ENCODE data around the gene RAPGEF2.

RAPGEF2 gene

DNA sequence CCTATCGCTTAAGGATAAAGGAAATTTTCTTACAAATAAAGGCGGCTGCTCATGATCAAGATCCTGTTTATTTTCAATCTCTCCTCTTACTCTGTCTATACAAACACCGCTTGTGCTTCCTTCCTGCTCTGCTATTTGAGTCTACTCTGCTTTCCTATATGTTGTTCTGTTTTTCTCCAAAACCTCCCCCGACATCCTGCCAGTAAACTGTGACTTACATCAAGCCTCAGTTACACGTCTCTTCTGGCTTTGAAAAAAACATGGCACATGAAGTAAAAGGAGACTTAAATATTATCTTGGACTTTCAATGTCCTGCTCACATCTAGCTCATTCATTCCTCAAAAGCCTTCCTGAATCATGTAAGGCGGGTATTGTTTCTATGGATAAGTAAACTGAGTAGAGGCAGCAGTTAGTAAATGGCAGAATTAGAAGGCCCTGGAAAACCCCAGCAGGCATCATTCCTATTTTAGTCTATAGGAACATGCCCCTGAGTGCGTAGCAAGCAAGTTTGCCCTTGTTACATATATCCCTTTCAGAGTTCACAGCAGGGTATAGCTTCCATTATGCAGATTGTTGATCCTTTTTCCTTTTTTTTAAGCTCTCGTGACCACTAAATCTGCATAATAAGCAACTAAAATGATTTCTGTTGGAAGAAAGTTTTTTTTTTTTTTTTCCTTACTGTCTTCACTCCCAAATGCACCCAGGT is 280.1 kb downstream of the RAPGEF2 start:
- no peak for DNase-seq

DNA sequence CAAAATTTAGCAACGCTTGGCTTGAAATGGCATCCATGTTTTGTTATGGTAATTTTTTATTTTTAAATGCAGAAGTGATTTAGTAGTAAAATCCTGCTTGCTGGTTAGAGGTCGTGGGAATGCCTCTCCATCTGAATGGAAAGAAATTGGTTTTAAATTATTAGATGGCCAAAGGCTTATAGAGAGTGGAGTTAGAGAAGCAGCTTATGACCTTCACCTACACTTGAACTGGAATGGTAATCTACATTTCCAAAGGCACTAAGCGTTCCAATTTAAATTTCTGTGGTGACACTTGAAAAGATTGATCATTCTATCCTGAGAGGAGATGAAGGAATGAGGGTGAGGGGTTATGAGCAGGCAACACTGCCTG is 280.7 kb downstream of the RAPGEF2 start:
- DNase-seq = no peak

DNA sequence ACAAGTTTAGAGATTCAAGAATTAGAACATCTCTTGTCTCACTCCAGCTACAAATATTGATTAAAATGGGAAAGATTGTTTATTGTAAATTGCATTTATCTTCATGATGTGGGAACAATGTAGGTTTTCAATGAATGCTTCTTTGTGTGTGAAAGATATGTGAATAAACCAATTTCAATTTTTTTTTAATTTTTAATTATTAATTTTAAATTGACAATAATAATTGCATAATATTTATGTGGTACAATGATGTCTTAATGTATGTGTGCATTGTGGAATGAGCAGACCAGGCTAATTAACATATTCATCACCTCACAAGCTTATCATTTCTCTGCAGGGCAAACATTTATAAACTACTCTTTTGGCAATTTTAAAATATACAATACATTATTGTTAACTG is 281.1 kb downstream of the RAPGEF2 start:
- no peak for DNase-seq

DNA sequence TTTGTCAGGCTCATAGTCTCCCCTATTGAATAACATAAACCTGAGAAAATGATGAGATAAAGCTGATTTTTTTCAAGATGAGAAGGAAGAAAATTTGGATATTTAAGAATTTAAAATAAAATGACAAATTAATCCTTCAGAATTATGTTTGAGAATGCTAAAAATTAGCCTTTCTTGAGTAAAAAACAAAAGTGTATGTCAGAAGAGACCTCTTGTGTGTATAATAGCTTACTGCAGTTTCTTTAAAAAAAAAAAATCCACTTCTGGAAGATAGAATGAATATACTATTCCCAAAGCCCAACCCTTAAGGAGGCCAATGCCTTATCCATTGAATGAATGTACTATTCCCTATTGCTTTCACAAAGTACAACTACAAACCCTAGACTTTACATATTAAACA is 281.8 kb downstream of the RAPGEF2 start:
- DNase-seq = no peak

DNA sequence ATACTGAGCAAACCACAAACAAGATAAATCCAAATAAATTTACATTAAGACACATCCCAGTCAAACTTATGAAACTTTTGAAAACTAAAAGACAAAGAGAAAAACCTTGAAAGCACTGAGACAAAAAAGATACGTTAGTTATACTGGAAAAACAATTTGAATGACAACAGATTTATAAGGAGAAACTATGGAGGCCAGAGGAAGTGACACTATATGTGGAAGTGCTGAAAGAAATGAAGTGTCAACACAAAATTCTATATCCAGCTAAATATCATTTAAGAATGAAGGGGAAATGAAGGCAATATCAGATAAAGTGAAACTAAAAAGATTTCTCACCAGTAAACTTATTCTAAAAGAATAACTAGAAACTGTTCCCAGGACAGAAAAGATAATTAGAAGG is 283.7 kb downstream of the RAPGEF2 start:
- DNase-seq = no peak

DNA sequence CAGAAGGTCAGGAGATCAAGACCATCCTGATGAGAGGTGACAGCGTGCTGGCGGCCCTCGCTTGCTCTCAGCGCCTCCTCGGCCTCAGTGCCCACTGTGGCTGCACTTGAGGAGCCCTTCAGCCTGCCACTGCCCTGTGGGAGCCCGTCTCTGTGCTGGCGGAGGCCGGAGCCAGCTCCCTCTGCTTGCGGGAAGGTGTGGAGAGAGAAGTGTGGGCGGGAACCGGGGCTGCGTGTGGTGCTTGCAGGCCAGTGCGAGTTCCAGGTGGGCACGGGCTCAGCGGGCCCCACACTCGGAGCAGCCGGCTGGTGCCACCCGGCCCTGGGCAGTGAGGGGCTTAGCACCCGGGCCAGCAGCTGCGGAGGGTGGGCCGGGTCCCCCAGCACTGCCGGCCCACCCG is 286.9 kb downstream of the RAPGEF2 start:
- DNase-seq = no peak

DNA sequence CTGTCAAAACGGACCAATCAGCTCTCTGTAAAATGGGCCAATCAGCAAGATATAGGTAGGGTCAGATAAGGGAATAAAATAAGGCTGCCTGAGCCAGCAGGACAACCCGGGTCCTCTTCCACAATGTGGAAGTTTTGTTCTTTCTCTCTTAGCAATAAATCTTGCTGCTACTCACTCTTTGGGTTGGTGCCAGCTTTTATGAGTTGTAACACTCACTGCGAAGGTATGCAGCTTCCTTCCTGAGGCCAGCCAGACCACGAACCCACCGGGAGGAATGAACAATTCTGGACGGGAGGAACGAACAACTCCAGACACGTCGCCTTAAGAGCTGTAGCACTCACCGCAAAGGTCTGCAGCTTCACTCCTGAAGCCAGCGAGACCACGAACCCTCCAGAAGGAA is 287.8 kb downstream of the RAPGEF2 start:
- DNase-seq = no peak

DNA sequence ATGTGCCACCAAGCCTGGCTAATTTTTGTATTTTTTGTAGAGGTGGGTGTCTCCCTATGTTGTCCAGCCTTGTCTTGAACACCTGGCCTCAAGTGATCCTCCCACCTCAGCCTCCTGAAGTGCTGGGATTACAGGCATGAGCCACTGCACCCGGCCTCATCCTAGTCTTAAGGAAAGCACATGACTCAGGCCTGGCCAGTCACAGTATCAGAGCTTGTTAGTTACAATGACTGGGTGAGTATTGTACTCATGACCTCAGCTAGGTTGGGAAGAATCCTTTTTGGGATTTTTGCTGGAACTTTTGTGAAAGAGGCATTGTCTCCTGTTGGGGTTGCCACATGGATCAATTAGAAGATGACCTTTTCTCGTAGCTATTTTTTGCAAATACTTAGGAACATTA is 292.8 kb downstream of the RAPGEF2 start:
- DNase-seq = no peak

DNA sequence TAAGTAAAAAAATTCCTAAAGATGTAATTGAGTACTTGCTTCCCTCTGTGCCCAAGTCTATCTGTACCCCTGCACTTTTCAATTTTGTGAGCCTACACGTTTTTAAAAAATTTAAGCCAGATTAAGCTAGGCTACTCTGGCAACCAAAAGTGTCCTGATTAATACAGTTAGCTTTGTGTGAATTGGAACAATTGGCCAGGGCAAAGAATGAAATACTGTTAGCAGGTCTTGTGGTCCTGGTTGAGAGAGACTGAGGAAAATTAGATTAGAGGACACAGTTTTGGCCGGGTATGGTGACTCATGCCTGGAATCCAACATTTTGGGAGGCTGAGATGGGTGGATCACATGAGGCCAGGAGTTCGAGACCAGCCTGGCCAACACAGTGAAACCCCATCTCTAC is 293.3 kb downstream of the RAPGEF2 start:
- no peak for DNase-seq

DNA sequence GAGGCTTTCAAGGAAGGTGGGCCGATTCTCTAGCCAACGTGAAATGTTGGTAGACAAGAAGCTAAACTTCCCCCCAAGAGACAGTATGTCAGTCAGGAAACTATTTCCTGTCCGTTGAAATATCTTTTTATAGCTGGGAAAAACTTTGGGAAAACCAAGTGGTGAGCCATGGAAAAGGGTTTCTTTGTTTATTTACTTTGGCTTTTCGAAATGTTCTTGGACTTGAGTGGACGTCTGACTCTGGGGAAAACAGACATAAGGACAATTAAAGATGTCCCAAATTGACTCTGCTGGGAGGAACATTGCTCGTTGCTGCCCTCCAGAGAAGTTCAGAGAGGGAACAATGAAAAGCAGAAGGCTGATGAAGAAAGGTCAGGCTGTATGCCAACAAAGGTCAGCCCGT is 295.4 kb downstream of the RAPGEF2 start:
- DNase-seq = no peak

DNA sequence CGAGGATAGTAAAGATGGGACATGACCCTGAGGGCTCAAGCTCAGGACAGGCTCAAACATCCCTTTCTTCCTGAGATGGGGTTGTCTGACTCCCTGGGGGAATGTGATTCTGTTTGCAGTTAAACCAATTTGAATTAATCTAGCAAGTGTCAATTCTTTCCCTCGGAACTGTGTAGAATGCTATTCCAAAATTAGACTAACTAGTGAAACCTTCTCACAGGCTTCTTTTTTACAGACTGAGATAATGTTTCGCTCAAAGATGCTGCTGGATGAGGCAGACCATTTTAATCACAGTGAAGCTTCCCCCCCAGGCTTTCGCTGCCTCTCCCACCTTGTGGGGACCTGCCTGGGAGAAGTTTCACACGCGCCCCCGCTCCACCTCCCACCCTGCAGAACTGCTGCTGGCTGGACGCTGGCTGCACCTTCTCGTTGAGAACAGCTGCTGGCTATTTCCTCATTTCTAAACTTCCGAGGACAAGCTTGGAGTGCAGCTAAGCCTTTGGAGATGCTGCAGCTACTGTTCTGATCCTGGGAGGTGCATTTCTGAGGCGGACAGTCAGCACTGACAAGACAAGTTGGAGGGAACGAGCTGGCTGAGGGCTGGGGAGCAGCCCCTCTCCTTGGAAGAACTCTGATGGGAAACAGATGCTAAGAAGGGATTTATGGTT is 297.8 kb downstream of the RAPGEF2 start:
- no peak for DNase-seq

DNA sequence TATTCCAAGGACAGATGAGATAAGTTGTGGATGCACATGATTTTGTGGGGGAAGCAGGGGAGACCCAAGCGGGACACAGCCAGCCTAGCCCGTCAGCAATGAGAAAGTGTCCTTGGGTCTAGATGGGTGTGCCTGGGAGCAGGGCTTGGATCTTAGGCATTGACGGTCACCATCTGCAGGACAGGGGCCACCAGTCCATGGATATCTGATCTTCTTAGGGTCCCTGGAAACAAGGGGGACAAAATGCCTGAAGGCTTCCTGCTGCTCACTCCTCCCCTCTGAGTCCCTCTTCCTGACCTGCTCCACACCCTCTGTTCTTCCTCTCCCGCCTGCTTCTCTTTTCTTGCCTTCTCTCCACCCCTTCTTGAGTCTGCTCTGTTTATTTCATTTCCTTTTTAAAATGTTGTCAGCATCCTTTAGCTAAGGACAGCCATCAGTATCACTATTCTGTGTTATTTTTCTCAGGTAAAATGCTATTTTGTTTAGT is 298.4 kb downstream of the RAPGEF2 start:
- no peak for DNase-seq

DNA sequence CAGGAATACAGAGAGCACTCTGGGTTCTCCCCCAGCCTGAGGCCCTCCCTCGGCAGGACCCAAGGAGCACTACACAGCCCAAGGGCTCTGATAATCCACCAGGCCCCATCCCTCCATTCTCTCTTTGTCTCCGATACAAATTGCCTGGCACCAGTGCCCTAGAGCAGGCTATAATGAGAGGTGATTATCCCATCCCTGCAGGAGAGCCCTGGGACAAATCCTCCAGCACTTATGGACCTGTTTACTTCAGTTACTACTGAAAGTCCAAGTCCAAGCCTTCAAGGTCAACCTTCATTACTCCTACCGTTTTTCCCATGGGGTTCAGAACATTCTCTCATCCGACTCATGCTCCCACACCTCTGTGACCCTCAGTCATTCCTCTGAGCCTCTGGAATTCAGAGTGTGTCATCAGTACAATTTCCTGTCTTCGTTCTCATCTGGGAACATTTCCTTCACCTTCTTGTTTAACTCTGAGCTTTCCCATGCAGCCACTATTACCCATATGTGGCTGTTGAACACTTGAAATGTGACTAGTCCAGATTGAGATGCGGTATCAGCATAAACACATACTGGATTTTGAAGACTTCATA is 299.0 kb downstream of the RAPGEF2 start:
- DNase-seq = no peak

All from activated gamma-delta T cell treated with Interleukin-2 at 50 U/mL for 16 hours (primary cell).